HK-2 (cell line): ENCODE results near the gene BANP.
A peak's percentile ranks its signal among the peaks of the same experiment; 100 is the strongest.
"Not testable (repeated sequence)": the region's sequence is repeated elsewhere in the genome, so short reads cannot be mapped to it uniquely, and the experiment has no call there.

Experiments used
- DNase-seq: peaks from one replicate; pipeline ENCODE4 v3.0.0-alpha.2; 2018; ENCODE audit not compliant: unreplicated experiment

Gene BANP, protein sequence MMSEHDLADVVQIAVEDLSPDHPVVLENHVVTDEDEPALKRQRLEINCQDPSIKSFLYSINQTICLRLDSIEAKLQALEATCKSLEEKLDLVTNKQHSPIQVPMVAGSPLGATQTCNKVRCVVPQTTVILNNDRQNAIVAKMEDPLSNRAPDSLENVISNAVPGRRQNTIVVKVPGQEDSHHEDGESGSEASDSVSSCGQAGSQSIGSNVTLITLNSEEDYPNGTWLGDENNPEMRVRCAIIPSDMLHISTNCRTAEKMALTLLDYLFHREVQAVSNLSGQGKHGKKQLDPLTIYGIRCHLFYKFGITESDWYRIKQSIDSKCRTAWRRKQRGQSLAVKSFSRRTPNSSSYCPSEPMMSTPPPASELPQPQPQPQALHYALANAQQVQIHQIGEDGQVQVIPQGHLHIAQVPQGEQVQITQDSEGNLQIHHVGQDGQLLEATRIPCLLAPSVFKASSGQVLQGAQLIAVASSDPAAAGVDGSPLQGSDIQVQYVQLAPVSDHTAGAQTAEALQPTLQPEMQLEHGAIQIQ

GRCh38 chr16:87950765-87951551, at the start of gene BANP:
TSS of gene BANP (plus strand) at chr16:87951434. CDS start at chr16:87975116, 23,682 bp downstream.
- peak; percentile 96 for DNase-seq

- DNase-seq: not testable (repeated sequence)
These were observed 46.3 kb upstream of the BANP start for GRCh38 chr16:87904963-87905362.

GRCh38 chr16:87905521-87905920, 45.7 kb upstream of the BANP start:
- not testable (repeated sequence) for DNase-seq

- DNase-seq: not testable (repeated sequence)
These were observed 43.1 kb upstream of the BANP start for GRCh38 chr16:87908101-87908500.

DNA sequence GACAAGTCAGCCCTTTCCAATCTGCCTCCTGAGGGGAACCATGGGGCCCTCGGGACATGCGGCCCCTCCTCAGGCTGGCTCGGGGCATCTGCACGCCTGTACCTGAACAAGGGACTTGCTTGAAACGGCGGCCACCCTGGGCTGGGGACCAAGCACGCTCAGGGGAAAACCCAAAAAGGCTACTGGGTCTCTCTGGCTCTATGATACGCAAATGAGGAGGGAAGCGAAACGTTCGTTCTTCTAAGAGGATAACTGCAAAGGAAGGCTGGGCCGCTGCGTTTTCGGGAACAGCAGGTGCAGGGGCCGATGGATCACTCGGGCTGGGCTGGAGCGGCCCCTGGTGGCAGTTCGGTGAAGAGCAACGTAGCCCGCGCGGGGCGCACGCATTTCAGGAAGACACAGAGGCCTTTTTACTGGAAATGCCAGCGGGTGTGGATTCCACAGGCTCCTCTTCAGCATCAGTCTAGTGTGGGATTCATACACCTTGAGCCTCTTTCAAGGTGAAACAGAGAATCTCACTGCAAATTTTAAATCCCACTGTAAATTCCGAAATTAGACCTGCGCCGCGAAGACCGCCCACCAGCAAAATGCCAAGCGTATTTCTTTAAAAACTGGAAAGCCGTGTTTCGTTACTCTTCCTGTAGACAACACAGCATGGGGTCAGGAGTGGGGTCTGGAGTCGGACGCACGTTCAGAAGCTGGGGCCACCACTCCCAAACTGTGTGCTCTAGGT, 41.9 kb upstream of the BANP start:
- peak; percentile 77 for DNase-seq

DNA sequence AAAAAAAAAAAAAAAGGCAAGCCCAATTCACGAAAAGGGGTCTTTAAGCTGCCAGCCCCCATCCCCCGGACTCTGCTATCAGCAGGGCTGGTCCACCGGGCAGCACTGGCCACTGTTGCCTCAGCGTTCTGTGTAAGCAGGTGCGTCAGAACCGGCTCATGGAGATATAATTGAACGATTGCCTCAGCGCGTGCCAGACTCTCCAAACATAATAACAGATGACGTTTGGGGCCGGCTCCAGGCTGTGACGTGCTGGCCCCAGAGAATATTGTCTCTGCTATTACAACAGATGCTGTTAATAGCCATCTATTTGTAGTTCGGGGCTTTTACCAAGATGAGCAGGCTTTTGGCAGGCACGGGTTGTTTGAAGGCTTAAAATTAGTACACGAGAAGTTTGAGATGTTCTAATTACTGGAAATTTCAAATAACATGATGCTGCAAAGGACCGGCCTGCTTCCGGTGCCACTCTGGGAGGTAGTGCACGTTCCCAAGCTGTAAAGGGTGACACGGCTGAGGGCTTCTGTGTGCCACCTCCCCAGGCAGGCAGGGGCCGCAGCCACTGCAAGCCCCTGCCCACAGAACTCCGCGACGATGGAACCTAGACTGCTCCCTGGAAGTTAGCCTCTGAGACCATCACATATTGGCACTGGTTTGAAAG, 40.0 kb upstream of the BANP start:
- DNase-seq: not testable (repeated sequence)

DNA sequence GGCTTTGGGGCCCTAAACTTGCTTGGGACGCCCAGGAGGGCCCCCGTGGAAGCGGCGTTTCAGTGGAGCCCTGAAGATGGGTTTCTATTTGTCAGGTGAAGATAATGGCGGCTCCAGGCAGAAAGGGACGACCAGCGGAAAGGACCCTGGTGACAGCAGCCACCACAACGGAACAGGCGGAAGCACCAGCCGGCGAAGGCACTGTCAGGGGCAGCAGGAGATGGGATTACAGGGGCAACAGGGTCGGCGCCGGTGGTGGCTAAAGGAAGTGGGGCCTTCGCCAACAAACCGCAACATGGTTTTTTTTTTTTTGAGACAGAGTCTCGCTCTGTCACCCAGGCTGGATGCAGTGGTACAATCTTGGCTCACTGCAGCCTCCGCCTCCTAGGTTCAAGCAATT, 38.5 kb upstream of the BANP start:
- DNase-seq: not testable (repeated sequence)

DNA sequence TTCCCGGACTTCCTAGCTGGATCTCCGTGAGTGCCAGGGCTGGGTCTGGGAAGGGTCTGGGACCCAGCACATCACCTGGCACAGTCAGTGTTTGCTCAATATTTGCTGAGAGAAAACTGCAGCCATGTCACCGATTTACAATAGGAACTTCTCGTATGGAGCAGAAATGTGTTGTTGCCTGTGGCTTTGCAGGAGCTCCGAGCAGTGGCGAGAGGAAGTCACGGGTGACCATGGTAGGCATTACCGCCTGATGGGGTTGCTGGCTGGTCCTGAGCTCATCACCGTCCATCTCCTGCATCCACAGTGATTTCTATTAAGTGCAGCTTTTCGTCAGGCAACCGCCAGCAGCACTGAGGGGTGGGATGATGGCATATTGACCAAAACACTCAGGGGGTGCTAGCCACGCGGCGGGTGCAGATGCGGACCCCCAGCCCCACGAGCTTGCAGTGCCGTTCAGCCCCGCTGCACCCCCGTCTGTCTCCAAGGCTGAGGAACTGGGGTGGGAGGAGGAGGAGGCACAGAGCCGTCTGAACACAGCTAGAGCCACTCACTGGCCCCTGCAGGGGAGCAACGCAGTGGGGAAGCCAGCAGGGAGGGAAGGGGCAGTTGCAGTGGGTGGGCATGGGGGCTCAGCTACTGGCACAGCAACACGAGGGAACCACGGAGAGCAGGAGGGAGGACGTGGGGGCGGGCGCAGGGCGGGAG, 37.1 kb upstream of the BANP start:
- DNase-seq: not testable (repeated sequence)

- DNase-seq: no peak
These were observed 36.4 kb upstream of the BANP start for GRCh38 chr16:87914812-87915211.

GRCh38 chr16:87917503-87917902, 33.7 kb upstream of the BANP start:
- DNase-seq: no peak

DNA sequence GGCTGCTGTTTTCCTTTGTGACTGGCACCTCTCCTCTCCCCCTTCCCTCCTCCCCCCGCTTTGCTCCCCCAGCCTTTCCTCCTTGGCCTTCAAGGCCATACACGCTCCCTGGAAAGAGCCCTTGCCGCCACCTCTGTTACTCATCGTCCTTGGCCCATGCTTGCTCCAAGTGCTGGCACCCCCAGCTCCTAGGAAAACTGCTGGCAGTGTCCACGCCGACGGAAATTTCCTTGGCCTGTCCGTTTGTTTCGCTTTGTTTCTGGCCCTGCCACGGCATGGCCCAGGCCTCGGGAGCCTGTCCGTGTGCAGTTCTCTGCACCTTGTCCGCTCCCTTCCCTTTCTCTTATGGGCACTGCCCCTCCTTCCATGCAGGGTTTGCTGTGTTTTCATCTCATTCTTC, 32.9 kb upstream of the BANP start:
- no peak for DNase-seq

GRCh38 chr16:87918866-87919680, 32.2 kb upstream of the BANP start:
- DNase-seq: no peak

GRCh38 chr16:87919681-87919994, 31.6 kb upstream of the BANP start:
- DNase-seq: no peak

DNA sequence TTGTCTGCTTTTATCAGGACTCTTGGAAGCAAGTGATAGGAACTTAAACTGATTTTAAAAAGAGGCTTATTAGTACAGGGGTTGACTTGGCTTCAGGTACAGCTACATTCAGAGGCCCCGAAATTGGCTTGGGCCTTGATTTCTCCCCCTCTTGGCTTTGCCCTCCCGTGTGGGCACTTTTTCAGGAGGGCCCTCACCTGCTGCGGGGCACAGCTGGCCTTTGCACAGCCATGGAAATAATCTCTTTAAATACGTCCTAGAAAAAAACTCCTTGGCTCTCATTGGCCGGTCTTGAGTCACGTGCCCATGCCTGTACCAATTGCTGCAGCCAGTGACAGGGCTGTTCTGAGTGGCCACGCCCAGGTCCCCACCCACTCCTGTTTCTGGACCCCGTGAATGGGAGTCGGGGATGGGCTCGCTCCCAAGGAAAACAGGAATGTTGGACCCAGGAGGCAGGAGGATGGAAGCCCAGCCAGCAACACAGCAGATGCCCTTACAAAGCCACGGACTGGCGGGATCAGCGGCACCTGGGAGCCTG, 29.9 kb upstream of the BANP start:
- DNase-seq: no peak

DNA sequence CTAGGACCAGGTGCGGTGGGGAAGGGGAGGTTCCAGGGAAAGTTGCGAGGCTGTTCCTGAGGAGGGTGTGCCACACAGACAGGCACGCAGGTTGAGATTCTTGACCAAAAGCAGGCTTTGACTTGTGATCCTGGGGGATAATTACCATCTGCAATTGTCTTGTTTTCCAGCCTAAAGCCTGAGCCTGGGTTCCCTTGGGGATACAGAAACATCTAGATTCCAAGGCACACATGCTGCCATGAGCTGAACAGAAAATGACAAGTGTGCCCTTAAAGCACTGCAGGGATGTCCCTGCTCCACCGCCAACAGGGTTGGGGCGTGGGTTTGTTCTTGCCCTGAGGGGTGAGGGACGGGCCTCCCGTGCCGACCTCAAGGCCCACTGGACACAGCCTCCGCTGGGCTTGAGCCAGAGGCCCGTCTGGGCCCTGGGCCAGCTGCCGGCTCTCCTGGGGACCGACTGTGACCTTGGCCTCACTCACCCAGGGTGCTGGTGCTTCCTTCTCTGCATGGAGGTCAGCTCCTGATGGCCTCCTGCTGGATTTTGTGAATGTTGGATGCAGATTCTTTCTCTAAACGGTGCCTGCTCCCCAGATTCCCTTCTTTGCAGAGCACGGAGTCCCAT, 28.9 kb upstream of the BANP start:
- no peak for DNase-seq

- DNase-seq: peak; percentile 35
These were observed 27.0 kb upstream of the BANP start for GRCh38 chr16:87924041-87924810.

- DNase-seq: peak; percentile 71
These were observed 26.2 kb upstream of the BANP start for GRCh38 chr16:87924811-87925670.
